CD4-positive, alpha-beta T cell treated with Interferon alpha-2 for 1 hour (primary cell): ENCODE measurements around the gene CSNK1G2.

Experiments
- DNase-seq, 2 donors: peaks; one replicate each; pipeline ENCODE4 v3.0.0-alpha.2; 2020 to 2022

The CSNK1G2 gene

DNA sequence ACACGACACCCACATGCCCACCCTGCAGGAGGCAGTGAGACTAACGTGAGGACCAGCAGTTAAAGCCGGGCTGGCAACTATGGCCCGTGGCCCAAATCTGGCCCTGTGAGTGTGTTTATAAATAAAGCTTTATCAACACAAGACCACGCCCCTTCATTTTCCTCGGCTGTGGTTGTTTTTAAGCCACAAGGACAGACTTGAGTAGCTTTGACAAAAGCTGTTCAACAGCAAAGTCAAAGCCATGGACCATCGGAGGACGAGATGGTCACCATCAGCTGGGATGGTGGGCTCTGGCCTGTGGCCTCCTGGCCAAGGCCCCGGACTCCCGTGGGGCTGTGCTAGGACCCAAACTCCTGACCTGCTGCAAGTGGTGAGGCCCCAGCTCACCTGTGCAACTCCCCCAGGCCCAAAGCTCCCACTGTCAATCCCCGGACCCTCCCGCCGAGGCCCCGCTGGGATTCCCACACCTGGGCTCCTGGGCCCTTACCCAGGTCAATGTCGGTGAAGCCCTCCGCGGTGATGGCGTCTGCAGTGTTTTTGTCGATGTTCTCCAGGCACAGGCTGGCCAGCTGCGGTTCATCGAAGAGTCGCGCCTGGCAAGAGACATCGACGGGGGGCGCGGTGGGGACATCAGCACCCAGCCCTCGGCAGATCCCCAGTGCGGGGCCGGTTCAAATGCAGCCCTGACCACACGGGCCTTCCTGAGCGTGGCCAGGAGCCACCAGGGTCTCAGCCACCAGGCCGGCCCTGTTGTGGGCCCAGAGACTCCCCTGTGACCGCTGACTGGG is 49.5 kb downstream of the CSNK1G2 start:
- no peak for DNase-seq

DNA sequence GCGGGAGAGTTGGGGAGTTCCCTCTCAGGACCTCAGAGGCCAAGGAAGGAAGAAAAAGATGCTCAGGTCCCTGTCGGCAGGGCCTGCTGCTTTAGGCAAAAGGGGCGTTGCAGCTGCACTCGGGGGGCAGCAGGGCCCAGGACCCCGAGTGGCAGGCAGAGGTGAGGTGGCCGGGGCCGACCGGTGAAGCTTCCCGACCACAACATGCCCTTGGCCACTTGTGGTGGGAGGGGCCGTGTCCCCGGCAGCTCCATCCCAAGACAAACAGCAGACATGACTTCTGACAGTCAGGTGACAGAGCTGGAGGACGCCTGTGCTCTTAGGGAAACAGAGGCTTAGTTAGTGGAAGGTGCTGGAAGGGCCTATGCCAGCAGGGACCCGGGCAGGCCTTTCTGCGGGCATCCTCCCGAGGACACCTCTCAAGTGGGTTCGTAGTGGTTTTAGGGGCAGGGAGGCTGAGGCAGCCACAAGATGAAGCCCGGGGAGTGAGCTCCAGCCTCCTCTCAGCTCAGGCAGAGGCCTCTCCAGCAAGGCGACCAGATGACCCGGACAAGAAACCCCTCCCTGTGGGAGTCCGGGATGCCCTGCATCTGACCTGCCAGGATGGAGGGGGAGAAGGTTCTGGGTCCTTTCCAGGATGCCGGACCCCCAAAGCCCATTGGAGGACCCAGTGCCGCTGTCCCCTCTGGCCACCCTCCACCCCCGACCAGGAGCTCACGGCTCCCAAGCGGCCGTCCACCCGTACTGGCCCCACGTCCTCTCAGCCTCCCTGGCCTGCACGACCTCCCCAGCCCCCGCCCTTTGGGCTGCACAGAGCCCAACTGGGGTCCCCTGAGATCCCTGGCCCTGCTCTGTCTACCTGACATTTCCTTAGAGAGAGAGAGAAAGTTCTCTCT is 50.3 kb downstream of the CSNK1G2 start:
- no peak for DNase-seq

DNA sequence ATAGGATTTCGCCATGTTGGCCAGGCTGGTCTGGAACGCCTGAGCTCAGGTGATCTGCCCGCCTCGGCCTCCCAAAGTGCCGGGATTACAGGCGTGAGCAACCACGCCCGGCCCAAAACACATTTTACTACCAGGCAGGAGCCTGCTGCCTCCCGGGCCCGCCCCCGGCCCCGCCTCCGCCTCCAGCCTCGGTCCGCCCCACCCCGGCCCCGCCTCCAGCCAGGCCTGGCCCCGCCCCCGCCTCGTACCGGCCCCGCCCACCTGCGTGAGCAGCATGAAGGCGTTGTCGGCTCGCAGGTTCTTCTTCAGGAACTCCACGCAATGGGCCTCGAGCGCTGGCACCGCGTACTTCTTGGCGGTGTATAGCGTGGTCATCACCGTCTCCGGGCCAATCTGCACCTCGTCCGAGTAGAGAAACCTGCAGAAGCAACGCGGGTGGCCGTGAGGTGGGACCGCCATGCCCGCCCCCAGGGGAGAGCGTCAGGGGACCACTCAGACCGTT is 51.8 kb downstream of the CSNK1G2 start:
- DNase-seq: peak in 1 of 2 donors; percentile 21

DNA sequence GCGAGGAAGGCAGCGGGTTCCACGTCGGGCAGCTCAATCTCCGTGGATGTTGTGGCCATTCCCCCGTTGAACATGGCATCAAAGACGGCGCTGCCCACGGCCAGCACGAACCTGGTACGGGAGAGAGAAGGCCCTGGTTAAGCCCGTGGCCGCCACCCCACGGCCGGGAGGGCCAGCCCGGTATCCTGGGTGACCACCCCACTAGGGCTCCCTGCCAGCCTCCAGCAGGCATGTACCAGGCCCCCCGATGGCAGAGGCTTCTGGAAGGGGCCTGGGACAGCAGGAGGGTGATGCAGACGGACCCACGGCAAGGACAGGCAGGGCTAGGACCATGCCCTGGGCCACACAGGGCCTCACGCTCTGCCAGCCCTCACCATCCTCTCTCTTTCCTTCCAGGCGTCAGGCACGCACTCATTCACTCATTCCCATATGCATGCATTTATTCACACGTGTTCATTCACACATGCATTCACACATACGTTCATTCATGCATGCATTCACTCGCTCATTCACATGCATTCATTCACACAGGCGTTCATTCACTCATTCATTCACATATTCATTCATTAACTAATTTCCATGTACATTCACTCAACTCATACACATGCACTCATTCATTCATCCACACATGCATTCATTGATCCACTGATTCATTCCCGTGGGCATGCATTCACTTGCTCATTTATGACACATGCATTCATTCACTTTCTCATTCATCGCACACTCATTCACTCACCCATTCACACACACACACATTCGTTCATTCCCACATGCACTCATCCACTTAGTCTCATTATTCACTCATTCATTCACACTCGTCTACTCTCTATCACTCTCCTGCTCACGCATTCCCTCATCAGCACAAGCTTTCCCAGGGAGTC is 56.6 kb downstream of the CSNK1G2 start:
- DNase-seq: no peak

DNA sequence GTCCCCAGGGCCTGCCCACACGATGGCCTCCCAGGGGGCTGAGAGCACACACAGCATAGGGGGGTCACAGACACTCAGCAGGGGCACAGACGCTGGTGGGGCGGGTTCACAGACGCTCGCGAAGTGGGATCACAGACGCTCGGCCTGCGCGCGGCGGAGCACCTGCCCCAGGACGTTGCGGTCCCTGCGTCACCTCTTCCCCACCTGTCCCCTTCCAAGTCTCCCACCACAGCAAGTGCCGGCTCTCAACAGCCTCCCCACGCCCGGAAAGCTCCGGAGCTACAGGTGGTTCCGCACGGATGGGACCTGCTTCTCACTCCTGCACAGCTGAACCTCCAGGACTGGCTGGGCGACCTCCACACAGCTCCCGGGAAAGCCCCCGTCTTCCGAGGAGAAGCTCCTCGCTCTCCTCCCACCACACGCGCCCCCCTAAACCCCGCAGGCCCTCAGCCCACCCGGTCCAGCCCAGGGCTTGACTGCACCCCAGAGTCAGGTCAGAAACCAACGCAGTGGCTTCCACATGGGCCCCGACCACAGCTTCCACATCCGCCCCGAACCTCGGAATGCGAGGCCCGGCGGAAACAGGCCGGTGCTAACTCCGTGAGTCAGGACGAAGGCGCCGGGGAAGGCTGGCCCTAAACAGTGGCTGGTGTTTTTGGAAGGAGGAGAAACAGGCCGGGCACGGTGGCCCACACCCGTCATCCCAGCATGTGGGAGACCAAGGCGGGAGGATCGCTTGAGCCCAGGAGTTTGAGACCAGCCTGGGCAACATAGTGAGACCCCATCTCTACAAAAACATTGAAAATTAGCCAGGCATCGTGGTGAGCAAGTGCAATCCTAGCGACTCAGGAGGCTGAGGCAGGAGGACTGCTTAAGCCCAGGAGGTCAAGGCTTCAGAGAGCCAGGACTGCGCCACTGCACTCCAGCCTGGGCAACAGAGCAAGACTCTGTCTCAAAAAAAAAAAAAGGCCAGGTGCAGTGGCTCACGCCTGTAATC is 58.0 kb downstream of the CSNK1G2 start:
- no peak for DNase-seq

DNA sequence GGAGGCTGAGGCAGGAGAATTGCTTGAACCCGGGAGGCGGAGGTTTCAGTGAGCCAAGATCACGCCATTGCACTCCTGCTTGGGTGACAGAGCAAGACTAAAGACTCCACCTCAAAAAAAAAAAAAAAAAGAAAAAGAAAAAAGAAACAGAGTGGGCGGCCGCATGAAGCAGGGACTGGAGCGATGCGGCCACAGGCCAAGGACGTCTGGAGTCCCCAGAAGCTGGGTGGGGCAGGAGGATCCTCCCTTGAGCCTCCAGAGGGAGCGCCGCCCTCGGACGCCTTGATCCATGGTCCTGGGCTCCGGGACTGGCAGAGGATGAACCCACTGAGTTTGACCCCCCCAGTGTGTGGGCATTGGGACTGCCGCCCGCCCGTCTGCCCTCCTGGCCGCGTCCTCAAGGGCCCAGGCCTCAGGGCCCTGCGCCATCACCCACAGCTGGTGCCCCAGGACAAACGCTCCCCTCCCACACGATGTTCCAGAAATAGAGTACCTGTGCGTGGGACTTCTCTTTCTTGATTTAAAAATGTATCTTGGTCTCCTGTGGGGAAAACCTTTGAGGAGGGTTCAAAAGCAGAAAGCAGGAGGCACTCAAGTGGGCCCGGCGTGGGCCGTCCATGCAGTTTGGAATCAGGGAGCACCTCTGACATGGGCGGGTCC is 59.0 kb downstream of the CSNK1G2 start:
- DNase-seq: no peak

DNA sequence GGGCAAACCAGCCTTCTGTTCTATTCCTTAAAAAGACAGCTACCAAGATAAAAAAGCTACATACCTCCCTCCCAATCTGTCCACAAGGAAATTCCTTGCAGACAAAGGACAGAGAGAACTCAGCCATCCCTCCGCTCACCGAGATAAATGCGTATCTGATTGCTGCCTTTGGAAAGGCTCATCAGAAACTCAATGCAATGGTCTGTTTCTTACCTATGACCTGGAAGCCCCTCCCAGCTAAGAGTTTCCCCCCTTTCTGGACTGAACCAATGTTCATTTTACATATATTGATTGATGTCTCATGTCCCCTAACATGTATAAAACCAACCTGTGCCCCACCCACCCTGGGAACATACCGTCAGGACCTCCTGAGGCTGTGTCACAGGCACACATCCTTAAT is 62.9 kb downstream of the CSNK1G2 start:
- DNase-seq: no peak

DNA sequence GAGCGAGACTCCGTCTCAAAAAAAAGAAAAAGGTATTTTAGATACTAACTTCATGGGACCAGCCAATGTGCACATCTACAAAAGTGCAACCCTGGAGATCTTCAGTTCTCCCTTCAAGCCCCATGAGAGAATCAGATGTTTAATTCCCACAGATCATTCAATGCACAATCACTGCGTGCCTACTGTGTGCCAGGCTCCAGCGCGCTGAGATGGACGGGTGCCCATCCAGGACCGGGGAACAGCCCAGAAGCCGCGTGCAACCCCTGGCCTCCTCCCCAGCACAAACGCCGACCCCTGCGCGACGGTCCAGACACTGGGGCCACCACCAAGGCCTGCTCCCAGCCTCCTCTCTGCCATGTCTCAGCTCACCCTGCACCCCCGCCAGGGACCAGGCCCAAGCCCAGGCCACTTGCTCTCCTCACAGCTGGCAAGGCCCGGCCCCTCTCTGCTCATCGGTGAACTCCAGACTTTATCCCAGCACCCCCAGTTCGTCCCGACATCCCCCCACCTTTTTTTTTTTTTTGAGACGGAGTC is 69.2 kb downstream of the CSNK1G2 start:
- DNase-seq: no peak

DNA sequence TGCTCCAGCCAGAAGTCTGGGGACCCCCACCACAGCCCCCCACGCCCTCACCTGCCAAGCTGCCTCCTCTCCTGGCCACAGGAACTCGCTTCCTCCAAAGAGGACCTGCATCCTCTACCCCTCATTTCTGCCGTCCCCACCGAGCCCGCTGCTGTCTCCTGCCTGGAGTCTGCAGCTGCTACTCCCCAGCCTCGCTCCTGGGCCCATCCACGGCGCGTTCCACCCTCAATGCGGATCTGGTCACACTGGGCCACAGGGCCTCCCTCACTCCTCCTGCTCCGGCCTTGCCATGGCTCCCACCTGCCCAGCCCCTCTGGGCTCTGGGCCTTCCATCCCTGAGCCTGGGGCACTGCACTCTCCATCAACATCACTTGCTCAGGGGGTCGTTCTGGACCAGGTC is 70.2 kb downstream of the CSNK1G2 start:
- no peak for DNase-seq

DNA sequence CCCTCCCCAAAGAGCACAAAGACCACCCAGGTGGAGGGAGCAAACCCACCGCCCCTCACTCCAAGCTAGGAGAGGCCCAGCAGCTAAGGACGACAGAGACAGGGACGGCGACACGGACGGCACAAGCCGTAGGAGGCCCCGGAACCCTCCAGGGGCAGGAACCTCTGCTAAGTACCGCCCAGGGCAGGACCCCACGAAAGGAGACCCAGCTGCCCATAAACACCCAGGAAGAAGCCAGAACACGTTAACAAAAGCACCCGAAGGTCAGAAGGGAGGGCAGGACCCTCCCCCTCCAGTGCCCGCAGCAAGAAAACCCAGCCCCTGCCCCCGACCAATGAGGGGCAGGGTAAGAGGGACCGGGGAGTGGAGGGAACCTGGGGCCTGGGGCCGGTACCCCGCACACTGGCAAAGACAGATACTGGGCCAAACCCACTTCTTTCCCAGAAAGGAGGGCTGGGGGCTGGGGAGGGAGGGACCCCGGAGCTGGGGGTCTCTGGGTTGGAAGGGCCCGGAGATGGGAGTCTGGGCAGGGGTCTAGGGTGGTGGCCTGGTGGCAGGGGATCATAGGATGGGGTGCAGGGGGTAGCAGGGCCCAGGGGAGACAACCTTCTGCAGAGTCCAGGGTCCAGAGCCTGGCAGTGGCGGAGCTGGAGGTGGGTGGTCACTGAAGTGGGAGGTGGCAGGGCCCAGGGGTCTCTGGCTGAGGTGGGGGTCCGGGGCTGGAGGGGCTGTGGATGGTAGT is 72.1 kb downstream of the CSNK1G2 start:
- DNase-seq: no peak

DNA sequence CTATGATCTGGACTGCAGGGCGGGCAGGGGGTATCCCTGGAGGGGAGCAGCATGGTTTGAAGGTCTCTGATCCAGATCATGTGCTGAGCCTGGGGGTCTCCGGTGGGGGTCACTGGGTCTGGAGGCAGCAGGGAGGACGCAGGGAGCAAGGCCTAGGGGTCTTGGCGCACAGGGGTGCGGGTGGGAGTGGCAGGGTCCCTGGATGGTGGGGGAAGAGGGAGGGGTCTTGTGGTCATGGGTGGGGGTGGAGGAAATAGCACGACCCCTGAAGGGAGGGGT is 72.7 kb downstream of the CSNK1G2 start:
- DNase-seq: no peak

DNA sequence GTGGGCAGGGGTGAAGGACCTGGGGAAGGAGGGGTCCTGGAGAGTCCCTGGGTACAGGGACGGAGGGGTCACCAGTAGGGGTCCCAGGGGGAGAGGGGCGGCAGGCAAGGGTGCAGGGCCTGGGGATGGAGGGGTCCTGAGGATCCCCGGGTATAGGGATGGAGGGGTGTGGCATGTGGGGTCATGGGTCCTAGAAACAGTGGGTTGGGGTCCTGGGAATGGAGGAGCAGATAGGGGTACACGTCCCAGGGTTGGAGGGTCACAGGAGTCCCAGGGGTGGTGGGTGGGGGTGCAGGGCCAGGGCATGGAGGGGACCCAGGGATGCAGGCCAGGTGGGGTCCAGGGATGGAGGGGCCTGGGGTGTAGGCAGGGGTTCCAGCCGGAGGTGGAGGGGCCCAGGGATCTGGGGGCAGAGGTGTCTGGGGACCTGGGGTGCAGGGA is 73.2 kb downstream of the CSNK1G2 start:
- no peak for DNase-seq

DNA sequence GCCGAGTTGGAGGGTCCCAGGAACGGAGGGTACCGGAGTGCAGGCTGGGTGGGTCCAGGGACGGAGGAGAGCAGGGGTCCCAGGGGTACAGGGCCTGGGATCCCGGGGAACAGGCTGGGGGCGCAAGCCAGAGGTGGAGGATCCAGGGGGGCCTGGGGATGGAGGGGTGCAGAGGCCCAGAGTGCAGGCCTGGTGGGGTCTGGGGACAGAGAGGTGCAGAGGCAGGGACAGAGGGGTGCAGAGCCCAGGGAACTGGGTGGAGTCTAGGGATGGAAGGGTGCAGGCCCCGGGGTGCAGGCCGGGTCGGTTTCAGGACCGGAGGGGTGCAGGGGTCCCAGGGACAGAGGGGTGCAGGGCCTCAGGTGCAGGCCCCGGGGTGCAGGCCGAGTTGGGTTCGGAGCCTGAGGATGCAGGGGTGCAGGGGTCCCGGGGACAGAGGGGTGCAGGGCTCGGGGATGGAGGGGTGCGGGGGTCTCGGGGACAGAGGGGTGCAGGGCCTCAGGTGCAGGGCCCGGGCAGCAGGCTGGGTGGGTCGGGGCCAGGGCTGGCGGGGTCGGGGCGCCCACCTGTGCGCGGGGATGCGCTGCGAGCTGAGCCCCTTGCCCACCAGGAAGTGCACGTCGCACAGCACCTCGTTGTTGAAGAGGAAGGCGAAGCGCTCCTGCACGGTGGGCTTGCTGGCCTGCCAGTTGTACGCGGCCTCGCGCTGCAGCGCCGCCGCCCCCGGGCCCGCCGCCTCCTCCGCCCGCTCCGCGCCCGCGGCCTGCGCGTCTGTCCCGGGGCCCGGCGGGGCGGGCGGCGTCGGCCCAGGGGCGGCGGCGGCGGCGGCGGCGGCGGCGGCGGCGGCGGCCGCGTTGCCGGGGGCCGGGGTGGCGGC is 74.0 kb downstream of the CSNK1G2 start:
- DNase-seq: no peak

DNA sequence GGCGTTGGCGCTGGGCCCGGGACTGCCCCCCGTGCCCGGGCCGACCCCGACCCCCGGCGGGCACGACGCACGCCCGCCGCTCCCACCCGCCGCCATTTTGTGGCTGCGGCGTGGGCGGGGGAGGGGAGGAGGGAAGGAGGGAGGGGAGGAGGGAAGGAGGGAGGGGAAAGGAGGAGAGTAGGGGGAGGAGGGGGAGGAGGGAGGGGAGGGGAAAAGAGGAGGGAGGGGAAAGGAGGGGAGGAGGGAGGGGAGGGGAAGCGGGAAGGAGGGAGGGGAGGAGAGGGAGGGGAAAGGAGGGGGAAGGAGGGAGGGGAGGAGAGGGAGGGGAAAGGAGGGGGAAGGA is 74.6 kb downstream of the CSNK1G2 start, which contains the start of gene BTBD2:
BTBD2 (minus strand) TSS at position 107 of the 343 bp plus-strand sequence; CDS start at position 96, 11 bp downstream.
- peak; percentile 40 to 68 for DNase-seq

DNA sequence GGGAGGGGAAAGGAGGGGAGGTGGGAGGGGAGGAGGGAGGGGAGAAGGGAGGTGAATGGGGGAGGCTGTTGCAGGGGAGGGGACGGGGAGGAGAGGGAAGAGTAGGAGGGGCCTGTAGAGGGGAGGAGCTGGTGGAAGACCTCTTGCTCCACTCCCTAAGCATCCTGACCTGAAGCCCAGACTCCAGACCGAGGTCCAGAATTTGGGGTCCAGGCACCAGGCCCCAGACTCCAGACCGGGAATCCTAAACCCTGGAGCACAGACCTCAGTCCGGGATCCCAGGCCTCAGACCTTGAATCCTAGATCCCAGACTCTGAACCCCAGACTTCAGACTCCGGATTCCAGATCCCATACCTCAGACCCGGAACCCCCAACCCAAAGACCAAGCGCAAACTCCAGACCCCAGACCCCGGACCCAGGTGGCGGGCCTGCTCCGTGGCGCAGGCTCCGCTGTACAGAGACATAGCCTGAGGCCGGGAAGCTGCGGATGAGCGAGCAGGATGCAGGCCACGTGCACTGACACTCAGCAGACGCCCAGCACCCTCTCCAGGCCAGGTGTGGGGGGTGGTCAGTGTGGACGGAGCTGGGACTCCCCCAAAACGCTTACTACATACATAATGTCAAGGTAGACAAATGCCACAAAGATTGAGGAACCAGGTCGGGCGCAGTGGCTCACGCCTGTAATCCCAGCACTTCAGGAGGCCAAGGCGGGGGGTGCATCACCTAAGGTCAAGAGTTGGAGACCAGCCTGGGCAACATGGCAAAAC is 75.3 kb downstream of the CSNK1G2 start:
- peak; percentile 73 to 76 for DNase-seq

DNA sequence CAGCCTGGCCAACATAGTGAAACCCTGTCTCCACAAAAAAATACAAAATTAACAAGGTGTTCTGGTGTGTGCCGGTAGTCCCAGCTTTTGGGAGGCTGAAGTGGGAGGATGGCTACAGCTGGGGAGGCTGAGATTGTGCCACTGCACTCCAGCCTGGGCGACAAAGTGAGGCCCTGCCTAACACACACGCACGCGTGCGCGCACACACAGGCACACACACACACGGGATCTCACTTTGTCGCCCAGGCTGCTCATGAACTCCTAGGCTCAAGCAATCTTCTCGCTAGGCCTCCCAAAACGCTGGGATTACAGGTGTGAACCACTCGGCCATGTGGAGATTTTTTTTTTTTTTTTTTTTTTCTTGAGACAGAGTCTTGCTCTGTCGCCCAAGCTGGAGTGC is 77.8 kb downstream of the CSNK1G2 start:
- no peak for DNase-seq

DNA sequence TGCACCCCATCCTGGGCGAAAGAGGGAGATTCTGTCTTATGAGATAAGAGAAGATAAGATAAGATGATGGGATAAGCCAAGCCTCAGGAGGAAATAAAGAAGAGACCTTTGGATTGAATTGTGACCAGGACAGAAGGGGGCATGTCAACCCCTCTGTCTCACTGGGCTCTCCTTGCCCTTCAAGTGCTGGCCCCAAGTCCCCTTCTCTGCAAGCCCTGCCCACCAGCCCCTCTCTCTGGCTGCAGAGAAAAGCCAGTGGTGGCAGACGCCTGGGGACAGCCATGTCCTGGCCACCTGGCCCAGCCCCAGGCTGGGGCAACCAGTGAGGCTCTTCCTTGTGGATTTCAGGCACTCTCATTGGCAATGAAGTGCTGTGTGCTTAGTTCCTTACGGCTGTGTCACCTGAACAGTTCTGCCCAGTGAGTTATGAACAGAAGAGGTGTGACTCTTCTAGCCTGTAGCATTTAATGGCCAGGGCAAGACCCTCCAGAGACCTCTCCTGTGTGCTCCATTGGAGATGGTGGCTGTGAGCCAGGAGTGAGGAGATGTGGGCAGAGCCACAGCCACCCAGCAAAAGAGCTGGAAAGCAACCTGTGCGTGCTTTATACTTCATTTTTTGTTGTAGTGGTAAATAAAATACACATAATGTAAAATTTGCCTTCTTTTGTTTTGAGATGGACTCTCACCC is 80.6 kb downstream of the CSNK1G2 start:
- no peak for DNase-seq

DNA sequence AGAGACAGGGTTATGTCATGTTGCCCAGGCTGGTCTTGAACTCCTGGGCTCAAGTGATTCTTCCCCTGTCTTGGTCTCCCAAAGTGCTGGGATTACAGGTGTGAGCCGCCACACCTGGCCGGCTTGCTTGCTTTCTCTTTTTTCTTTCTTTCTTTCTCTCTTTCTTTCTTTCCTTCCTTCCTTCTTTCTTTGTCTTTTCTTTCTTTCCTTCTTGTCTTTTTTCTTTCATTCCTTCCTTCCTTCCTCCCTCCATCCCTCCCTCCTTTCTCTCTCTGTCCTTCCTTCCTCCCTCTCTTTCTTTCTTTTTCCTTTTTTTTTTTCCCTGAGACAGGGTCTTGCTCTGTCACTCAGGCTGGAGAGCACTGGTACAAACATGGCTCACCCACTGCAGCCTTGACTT is 81.3 kb downstream of the CSNK1G2 start:
- DNase-seq: no peak
